WTC11 (cell line): ENCODE data around the gene TROAP.

Experiments
- CREM ChIP-seq: sonication (generic); formaldehyde crosslinking; IDR thresholded peaks from 2 replicates; pipeline ENCODE4 v1.8.1; 2022; ENCODE audit warnings: mild to moderate bottlenecking, missing genetic modification reagents, moderate library complexity
- KAT7 ChIP-seq: sonication (generic); formaldehyde crosslinking; IDR thresholded peaks from 2 replicates; pipeline ENCODE4 v1.8.1; 2023; ENCODE audit warnings: missing genetic modification reagents, mild to moderate bottlenecking, borderline replicate concordance
- ZNF138 ChIP-seq: sonication (generic); formaldehyde crosslinking; conservative IDR thresholded peaks from 2 replicates; pipeline ENCODE4 v1.8.1; 2022; ENCODE audit warnings: mild to moderate bottlenecking, moderate library complexity, missing genetic modification reagents
- TF ChIP-seq, protein P1 (sequence below): sonication (generic); formaldehyde crosslinking; IDR thresholded peaks from 2 replicates; pipeline ENCODE4 v1.8.1; 2023; ENCODE audit warnings: mild to moderate bottlenecking, missing genetic modification reagents, moderate library complexity
- TF ChIP-seq, protein P2 (sequence below): fragments of 200-600 bp; IDR thresholded peaks from 2 replicates; pipeline ENCODE4 v1.8.0; 2022; ENCODE audit warnings: antibody characterized with exemption
- TF ChIP-seq, protein P3 (sequence below): sonication (generic); formaldehyde crosslinking; IDR thresholded peaks from 2 replicates; pipeline ENCODE4 v1.8.0; 2023; ENCODE audit warnings: missing genetic modification reagents
- TF ChIP-seq, protein P4 (sequence below): fragments of 250-450 bp; sonication (Bioruptor Pico); IDR thresholded peaks from 2 replicates; pipeline ENCODE4 v1.9.0; 2021; ENCODE audit warnings: mild to moderate bottlenecking, borderline replicate concordance

DNA sequence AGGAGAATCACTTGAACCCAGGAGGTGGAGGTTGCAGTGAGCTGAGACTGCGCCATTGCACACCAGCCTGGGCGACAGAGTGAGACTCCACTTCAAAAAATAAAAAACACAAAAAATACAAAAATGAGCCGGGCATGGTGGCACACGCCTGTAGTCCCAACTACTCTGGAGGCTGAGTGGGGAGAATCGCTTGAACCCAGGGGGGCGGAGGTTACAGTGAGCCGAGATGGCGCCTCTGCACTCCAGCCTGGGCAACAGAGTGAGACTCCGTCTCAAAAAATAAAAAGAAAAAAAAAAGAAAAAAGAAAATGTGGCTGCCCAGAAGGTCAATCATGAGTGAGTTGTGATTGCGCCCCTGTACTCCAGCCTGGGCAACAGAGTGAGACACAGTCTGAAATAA is 32.9 kb downstream of the TROAP start:
- TF ChIP-seq, protein P1, sequence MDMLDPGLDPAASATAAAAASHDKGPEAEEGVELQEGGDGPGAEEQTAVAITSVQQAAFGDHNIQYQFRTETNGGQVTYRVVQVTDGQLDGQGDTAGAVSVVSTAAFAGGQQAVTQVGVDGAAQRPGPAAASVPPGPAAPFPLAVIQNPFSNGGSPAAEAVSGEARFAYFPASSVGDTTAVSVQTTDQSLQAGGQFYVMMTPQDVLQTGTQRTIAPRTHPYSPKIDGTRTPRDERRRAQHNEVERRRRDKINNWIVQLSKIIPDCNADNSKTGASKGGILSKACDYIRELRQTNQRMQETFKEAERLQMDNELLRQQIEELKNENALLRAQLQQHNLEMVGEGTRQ, result no peak
- TF ChIP-seq, protein P2, sequence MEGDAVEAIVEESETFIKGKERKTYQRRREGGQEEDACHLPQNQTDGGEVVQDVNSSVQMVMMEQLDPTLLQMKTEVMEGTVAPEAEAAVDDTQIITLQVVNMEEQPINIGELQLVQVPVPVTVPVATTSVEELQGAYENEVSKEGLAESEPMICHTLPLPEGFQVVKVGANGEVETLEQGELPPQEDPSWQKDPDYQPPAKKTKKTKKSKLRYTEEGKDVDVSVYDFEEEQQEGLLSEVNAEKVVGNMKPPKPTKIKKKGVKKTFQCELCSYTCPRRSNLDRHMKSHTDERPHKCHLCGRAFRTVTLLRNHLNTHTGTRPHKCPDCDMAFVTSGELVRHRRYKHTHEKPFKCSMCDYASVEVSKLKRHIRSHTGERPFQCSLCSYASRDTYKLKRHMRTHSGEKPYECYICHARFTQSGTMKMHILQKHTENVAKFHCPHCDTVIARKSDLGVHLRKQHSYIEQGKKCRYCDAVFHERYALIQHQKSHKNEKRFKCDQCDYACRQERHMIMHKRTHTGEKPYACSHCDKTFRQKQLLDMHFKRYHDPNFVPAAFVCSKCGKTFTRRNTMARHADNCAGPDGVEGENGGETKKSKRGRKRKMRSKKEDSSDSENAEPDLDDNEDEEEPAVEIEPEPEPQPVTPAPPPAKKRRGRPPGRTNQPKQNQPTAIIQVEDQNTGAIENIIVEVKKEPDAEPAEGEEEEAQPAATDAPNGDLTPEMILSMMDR, result no peak
- TF ChIP-seq KAT7 (no peak), CREM (CRISPR knock-in tag) (no peak), ZNF138 (no peak)
- TF ChIP-seq, protein P3, sequence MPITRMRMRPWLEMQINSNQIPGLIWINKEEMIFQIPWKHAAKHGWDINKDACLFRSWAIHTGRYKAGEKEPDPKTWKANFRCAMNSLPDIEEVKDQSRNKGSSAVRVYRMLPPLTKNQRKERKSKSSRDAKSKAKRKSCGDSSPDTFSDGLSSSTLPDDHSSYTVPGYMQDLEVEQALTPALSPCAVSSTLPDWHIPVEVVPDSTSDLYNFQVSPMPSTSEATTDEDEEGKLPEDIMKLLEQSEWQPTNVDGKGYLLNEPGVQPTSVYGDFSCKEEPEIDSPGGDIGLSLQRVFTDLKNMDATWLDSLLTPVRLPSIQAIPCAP (CRISPR knock-in tag), result no peak
- TF ChIP-seq, protein P4, sequence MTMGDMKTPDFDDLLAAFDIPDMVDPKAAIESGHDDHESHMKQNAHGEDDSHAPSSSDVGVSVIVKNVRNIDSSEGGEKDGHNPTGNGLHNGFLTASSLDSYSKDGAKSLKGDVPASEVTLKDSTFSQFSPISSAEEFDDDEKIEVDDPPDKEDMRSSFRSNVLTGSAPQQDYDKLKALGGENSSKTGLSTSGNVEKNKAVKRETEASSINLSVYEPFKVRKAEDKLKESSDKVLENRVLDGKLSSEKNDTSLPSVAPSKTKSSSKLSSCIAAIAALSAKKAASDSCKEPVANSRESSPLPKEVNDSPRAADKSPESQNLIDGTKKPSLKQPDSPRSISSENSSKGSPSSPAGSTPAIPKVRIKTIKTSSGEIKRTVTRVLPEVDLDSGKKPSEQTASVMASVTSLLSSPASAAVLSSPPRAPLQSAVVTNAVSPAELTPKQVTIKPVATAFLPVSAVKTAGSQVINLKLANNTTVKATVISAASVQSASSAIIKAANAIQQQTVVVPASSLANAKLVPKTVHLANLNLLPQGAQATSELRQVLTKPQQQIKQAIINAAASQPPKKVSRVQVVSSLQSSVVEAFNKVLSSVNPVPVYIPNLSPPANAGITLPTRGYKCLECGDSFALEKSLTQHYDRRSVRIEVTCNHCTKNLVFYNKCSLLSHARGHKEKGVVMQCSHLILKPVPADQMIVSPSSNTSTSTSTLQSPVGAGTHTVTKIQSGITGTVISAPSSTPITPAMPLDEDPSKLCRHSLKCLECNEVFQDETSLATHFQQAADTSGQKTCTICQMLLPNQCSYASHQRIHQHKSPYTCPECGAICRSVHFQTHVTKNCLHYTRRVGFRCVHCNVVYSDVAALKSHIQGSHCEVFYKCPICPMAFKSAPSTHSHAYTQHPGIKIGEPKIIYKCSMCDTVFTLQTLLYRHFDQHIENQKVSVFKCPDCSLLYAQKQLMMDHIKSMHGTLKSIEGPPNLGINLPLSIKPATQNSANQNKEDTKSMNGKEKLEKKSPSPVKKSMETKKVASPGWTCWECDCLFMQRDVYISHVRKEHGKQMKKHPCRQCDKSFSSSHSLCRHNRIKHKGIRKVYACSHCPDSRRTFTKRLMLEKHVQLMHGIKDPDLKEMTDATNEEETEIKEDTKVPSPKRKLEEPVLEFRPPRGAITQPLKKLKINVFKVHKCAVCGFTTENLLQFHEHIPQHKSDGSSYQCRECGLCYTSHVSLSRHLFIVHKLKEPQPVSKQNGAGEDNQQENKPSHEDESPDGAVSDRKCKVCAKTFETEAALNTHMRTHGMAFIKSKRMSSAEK (CRISPR knock-in tag), result no peak
